HG03039 (cell line): Measurements from ENCODE around the gene DGKQ.

Experiments used
- ATAC-seq: cut with Tn5 transposase; IDR thresholded peaks from one replicate; pipeline ENCODE4 v1.9.1; 2021; ENCODE audit warnings: mild to moderate bottlenecking, moderate library complexity; ENCODE audit not compliant: unreplicated experiment

DGKQ gene

DNA sequence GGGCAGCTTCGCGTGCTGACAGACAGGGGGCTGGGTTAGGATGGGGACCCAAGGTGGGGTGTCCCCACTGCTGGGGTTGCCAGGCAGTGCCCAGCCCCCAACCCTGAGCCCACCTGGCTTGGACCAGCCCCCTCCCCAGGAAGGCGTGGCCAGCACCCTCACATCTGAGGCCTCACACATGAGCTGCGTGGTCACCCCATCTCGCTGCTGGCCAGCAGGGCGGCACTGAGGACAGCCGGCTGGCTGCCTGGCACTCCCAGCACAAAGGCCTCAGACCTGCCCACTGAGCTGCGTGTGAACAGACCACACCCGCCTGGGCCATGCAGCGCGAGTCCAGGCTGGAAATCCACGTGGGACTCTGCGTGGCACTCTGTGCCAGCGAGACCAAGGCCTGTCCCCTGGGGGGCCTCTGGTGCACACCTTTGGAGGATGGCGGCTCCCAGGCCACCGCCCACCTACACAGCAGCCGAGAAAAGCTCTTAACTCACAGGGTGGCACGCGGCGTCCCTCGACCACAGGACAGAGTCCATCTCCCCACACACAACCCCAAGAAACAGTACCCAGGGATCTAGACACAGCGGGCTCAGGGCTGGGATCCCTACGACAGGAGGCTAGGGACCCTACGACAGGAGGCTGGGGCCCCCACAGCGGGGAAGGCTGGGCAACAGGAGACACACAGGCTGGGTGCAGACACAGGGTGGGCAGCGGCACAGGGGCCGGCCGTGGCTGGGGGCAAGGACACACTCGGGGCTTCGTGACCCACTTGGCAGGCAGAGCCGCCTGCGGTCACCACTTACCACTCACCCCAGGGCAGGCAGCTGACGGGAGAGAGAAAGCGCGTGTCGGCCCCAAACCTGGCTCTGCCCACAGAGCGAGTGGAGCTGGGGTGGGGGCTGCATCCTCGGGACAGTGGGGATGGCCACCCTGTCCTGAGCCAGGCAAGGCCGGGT, 9.8 kb downstream of the DGKQ start:
- ATAC-seq, result no peak

DNA sequence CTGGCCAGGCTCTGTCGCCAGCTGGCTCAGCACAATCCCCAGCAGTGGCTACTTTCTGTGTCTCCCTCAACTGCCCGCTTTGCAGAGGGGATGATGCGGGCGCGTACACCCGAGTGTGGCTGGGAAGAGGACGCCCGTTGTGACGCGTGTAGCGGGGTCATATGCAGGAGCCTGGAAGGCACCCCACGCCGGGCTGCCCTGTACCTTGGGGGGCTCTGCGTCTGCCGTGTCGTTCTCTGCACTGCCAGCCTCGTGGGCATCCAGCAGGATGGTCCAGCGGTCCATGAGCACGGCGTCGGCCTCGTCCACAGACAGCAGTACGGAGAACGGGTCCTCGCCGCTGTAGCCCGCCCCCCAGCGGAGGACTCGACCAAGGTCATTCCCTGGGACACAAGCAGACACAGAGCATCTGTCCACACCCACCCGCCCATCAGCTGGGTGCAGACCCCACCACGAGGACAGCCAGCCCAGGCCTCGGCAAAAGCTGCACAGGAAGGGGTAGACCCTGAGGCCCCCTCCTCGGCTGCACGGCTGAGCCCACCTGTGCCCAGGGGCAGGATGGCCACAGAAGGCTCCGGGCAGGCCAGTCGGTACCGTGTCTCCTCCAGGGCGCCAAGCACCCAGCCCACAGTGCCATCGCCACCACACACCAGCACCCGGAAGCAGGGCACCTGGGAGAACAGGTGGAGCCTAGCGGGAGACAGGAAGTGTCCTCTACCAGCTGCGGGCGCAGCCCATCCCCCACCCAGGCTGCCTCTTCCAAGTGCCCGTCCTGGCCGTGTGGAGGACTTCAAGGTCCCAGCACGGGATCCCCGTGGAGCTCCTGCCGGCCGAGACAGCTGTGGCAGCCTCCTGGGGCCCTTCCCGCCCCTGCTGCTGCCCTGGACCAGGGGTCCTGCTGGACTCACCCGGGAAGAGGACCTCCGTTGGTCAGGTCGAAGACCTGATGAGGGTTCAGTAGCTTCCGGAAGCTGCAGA, 10.8 kb downstream of the DGKQ start:
- no peak for ATAC-seq

DNA sequence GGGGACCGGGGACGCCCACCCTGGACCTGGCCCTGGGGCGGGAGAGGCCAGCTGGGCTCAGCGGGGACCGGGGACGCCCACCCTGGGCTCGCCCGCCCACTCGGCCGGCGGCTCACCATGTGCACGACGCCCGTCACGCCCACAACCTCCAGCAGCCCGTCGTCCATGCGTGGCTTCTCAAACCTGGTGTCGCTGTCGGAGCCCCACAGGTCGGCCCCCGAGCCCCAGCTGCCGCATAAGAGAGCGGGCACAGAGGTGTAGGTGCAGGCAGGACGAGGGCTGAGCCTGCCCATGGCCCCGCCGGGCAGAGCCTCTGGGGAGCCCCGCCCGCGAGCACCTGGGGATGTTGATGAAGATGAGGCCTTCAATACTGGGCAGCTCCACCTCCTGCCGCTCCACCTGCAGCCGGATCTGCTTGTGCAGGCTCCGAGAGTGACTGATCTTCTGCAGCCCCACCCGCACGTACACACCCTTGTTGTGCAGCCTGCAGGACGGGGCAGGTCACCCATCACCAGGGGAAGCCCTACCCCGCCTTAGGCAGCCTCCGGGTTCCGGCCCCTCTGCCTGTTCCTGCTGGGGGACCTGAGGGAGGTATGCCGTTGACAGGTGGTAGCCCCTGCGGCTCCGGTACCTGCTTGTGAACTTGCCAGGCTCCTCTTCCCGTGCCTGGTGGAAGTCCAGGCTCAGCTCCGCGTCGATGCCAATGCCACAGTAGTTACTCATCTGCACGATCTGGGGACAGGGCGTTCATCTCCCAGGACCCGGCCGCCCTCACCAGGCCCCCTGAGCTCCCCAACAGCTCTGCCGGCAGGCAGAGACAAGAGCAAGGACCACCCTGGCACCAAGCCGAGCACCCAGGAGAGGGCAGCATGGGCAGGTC, 11.8 kb downstream of the DGKQ start:
- ATAC-seq, result no peak

DNA sequence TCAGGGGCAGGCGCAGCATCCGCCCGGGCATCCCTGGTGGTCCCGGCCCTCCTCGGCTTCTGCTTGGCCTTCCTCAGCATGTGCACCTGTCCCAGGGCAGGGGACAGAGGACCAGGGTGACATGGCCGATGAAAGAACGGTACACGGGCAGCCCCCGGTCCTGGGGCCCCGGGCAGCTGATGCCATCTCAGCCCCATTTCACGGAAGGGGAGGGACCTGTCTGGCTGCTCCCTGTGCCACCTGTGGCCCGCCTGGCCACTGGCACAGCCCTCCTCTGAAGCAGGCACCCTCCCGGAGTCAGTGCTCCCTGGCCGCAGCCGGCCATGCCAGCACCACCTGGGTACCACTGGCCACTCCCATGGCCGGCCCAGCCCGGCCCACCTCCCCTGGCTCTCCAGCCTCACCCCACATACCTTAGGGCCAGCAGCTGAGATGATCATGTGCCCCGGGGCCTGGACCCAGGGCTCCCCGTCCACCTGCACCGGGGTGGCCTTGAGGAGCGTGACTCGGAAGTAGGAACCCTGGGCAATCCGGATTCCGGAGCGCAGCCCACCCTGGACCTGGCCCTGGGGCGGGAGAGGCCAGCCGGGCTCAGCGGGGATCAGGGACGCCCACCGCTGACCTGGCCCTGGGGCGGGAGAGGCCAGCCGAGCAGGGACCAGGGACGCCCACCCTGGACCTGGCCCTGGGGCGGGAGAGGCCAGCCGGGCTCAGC, 12.6 kb downstream of the DGKQ start:
- no peak for ATAC-seq

DNA sequence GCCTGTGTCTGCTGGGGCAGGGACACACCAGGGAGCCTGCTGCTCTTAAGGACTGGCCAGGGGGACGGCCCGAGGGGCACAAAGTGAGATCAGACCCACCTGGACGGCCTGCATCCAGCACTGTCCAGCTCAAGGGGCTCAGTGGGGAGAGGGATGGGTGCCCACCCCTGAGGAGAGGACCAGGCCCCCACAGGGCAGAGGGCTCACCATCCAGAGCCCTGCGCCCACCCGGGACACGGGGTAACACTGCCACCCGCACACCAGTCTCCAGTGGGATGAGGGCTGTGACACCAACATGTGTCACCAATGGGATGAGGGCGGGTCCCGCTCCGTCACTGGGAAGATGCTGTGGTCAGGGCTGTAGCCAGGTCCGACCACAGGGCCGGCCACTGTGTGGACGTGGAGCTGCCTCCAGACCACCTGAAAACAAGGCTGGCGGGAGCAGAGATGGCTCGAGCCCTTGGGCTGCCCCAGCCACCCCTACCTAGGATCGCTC, 13.2 kb downstream of the DGKQ start:
- ATAC-seq, result no peak

DNA sequence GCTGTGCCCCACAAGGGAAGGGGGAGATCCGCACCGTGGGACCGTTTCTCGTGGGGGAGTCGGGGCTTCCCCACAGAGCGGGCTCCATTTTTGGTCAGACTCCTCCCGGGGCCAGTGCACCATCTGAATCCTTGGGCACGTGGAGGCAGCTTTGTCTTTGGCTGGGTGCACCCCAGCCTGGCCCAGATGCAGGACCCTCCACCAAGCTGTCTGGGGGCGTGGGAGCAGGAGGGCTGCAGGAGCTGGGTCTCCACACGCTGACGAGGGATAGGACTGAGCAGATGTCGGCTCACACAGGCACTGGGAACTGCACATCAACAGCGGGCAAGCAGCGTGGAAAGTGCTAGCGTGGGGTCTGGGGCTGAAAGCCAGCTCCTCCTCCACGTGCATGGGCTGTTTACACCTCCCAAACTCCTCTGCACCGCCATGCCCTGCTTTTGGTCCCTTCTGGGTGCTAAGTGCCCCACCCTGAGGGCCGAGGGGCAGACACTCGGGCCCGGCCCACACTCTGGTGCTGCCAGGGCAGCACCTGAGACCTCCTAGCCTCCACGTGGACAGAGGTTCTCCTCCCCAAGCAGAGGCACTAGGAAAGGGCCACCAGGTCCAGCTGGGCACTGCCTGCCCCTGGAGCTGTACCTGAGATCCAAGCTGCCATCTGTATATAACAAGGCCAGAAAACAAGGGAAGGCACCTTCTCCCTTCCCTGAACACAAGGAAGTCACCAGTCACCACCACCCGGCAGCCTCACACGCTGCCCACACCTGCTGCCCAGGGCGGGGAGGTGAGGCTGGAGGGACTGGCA, 13.8 kb downstream of the DGKQ start:
- no peak for ATAC-seq

DNA sequence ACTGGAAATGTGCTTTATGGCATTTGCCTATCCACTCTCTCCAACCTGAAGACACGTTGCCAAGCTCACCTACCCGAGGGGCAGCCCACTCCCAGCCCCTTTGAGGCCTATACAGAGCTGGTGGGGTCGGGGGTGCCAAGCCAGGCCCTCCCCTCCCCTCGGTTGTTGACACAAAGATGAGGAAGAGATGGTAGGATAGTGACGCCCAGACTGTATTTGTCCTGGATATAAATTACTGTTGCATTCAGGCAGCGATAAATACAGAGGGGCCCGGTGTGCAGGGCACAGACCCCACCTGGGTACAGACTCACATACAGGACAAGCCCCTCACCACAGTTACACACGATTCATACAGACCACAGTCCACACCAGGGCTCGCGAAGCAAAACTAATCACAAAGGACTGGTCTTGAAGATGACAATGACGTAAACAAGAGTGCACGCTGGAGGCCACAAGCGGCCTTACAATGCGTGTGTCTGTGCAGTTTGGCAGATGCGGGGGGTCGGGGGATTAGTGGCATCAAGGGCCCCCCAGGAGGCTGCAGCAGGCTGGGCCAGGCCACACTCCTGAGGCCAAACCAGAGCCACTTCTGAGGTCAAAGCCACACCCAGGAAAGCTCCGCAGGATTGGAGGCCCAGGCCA, 14.6 kb downstream of the DGKQ start:
- ATAC-seq, result no peak

DNA sequence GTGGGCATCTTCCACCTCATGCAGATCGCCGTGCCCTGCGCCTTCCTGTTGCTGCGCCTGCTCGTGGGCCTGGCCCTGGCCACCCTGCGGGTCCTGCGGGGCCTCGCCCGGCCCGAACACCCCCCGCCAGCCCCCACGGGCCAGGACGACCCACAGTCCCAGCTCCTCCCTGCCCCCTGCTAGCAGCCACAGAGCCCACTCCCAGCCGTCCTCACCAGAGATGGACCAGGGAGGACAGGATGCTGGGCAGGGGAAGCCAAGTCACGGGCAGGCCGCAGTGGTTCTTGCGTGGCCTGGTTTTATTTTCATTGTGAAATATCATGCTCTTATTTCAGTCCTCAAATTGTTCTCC, 15.1 kb downstream of the DGKQ start:
- no peak for ATAC-seq

DNA sequence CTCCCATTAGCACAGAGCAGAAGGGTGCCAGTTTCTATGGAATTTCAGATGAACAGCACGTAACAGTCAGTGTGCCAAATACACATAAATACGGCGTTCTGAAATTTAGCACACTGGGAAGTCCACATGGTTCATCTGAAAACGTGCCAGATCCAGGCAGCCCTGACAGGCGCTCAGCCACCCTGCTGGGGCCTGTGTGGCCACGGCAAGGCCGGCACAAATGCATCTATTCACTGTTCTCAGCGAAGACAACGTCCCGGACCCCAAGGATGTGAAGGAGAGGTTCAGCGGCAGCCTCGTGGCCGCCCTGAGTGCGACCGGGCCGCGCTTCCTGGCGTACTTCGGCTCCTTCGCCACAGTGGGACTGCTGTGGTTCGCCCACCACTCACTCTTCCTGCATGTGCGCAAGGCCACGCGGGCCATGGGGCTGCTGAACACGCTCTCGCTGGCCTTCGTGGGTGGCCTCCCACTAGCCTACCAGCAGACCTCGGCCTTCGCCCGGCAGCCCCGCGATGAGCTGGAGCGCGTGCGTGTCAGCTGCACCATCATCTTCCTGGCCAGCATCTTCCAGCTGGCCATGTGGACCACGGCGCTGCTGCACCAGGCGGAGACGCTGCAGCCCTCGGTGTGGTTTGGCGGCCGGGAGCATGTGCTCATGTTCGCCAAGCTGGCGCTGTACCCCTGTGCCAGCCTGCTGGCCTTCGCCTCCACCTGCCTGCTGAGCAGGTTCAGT, 15.6 kb downstream of the DGKQ start:
- ATAC-seq, result no peak

DNA sequence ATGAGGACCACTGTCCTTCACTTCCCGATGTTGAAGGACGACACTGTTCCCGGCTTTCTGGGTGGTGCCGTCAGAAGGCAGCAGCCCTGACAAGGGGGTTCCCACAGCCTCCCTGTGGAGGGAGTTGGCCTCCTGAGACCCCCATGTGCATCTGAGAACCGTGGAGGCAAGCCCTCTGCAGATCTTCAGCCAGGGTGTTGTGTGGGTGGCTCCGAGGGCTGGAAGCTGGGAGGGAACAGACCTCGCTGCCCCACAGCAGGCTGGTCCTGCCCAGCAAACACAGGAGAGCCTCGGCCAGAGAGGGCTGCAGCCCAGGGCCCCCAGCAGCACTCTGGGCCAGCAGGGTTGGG, 16.2 kb downstream of the DGKQ start:
- ATAC-seq, result no peak

DNA sequence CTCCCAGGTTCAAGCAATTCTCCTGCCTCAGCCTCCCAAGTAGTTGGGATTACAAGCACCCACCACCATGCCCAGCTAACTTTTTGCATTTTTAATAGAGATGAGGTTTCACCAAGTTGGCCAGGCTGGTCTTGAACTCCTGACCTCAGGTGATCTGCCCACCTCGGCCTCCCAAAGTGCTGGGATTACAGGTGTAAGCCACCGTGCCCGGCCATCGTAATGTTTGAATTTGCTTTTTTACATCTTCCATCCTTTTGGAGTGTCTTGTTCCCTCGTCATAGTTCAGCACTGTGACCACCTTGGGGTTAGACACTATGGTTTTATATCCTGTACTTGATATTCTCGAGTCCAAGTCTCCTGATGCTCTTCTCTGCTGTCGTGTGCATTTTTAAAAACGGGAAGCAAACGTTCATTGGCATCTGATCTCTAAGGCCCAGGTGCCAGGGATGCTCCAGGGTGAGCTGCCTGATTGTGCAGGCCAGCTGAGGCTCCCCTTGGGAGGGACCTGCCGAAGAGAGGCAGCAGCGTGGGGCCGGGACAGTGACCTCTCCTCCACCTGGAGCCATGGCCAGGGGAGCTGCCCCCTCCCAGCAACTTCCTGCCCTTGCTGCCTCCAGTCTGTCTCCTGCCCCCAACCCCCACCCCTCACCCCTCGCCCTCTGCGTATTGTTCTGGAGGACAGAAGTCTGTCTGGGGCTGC, 16.7 kb downstream of the DGKQ start:
- ATAC-seq, result no peak

DNA sequence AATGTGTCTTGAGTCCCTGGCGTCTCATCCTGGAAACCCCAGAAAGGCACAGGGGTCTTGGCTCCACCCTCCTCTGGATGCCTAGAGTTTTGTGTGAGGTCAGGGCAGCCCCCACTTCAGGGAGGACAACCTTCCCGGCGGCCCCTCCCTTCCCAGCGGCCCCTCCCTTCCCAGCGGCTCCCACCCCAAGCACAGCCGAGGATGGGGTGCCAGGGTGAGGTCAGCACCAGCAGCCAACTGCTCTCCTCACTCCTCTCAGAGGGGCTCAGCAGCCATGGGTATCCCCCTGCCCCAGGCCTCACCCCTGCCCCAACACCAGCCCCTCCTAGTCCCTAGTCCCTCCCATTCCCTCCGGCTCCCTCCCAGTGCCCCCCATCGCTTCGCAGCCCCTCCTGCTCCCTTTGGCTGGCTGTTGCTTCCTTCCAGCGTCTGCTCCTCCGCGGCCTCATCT, 17.4 kb downstream of the DGKQ start:
- ATAC-seq, result no peak

DNA sequence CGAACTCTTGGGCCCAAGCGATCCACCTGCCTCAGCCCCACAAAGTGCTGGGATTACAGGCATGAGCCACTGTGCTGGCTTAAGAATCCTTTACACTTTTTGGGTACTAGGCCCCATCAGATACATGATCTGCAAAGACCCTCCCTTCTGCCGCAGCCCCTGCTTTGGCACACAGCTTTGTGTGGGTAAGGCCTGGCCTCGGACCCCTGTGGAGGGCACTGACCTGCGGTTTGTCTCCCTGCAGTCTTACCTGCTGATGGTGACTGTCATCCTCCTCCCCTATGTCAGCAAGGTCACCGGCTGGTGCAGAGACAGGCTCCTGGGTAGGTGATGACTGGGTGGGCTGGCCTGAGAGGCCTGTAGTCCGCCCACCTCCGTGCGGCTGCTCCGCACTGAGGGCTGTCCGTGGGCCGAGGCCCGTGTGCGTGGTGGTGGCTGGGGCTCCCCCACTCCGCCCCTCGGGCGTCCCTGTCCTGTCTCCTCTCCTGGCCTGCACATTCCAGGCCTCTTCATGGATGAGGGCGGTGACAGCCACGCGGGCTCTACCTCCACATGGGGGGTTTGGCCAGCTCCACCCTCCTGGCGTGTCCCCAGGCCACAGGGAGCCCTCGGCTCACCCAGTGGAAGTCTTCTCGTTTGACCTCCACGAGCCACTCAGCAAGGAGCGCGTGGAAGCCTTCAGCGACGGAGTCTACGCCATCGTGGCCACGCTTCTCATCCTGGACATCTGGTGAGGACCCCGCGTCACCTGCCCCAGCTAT, 18.0 kb downstream of the DGKQ start:
- no peak for ATAC-seq

DNA sequence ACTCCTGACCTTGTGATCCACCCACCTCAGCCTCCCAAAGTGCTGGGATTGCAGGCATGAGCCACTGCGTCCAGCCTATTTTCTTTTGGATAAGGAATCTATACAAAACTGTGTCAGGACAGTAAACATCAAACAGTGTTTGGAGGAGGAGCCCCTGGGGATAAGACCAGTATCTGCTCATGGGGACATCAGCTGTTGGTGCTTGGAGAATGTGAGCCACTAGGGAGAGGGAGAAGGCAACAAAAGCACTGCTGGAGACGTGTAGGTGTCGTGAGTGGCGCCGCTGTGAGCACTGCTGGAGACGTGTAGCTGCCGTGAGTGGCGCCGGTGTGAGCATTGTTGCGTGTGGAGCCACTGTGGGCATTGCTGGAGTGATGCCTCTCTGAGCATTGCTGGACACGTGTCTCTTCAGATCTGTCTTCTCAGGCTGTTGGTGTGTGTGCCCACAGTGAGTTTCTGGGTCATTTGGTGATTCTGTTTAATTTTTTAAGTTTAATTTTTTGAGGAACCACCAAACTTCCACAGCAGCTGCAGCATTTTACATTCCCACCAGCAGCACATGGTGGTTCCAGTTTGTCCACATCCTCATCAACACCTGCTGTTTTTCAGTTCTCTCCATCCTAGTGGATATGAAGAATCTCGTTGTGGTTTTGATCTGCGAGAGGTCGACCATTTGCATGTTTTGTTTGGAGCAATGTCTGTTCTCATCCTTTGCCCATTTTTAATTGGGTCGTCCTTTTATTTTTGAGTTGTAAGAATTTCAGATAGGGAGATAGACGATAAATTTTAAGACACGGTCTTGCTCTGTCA, 19.0 kb downstream of the DGKQ start:
- ATAC-seq, result no peak

DNA sequence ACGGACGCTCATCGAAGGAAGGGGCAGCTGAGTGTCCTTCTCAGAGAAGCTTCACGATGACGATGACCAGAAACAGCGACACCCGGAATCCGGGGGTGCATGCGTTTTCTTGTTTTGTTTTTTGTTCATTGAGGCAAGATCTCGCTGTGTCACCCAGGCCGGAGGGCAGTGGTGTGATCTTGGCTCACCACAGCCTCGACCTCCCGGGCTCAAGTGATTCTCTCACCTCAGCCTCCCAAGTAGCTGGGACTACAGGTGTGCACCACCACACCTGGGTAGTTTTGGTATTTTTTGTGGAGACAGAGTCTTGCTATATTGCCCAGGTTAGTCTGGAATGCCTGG, 19.8 kb downstream of the DGKQ start:
- ATAC-seq, result no peak
